GM12878 (cell line): ENCODE results near the gene LEMD2. TPM values are rescaled to one million over a fixed set of nuclear protein-coding genes. Genes with fewer than 3 reads are reported as not detected.
A peak's percentile ranks its signal among the peaks of the same experiment; 100 is the strongest.

Experiments used
- BACH1 ChIP-seq: fragments of 450-650 bp; IDR thresholded peaks from 2 replicates; pipeline ENCODE4 v1.6.1; 2017; ENCODE audit warnings: mild to moderate bottlenecking, borderline replicate concordance
- GABPA ChIP-seq: IDR thresholded peaks from 2 replicates; pipeline ENCODE4 v1.6.1; 2014; ENCODE audit warnings: antibody characterized with exemption, low read depth, mild to moderate bottlenecking, inconsistent platforms
- HDGF ChIP-seq: fragments of 450-650 bp; IDR thresholded peaks from 2 replicates; pipeline ENCODE4 v1.6.1; 2016; ENCODE audit warnings: antibody characterized with exemption
- IKZF1 ChIP-seq: fragments of 450-650 bp; conservative IDR thresholded peaks from 2 replicates; pipeline ENCODE4 v1.6.1; 2017; ENCODE audit warnings: antibody characterized with exemption, mild to moderate bottlenecking
- MXI1 ChIP-seq: fragments of 150-350 bp; IDR thresholded peaks from 2 replicates; pipeline ENCODE4 v1.6.1; 2011; ENCODE audit warnings: low read depth, mild to moderate bottlenecking, inconsistent platforms, low read length, improper control_type of control experiment
- NBN ChIP-seq: fragments of 450-650 bp; IDR thresholded peaks from 2 replicates; pipeline ENCODE4 v1.6.1; 2016
- POLR2AphosphoS5 ChIP-seq: IDR thresholded peaks from 2 replicates; pipeline ENCODE4 v1.6.1; 2011; ENCODE audit warnings: mild to moderate bottlenecking, low read length, inconsistent platforms
- RELA ChIP-seq: fragments of 450-650 bp; IDR thresholded peaks from 2 replicates; pipeline ENCODE4 v1.8.0; 2014; ENCODE audit warnings: borderline replicate concordance; ENCODE audit not compliant: partially characterized antibody
- RUNX3 ChIP-seq: IDR thresholded peaks from 2 replicates; pipeline ENCODE4 v1.6.1; 2012; ENCODE audit warnings: low read length, inconsistent platforms
- SMARCA5 ChIP-seq: fragments of 450-650 bp; IDR thresholded peaks from 2 replicates; pipeline ENCODE4 v1.6.1; 2017; ENCODE audit warnings: mild to moderate bottlenecking
- SUZ12 ChIP-seq: fragments of 200-600 bp; sonication (generic); IDR thresholded peaks from one replicate; pipeline ENCODE4 v1.6.1; 2018; ENCODE audit warnings: antibody characterized with exemption, mild to moderate bottlenecking; ENCODE audit not compliant: unreplicated experiment
- YBX1 ChIP-seq: fragments of 450-650 bp; IDR thresholded peaks from 2 replicates; pipeline ENCODE4 v1.6.1; 2016; ENCODE audit warnings: antibody characterized with exemption
- YY1 ChIP-seq: IDR thresholded peaks from 2 replicates; pipeline ENCODE4 v1.6.1; 2011; ENCODE audit warnings: low read depth, mild to moderate bottlenecking, low read length
- ZZZ3 ChIP-seq: IDR thresholded peaks from 2 replicates; pipeline ENCODE4 v1.6.1; 2011; ENCODE audit warnings: low read depth; ENCODE audit not compliant: control insufficient read depth, insufficient read length
- polyA plus RNA-seq, 11 experiments: library from polyadenylated mRNA; depleted of rRNA in 4 of 11; unstranded in 6 of 11; stranded (reverse) in 5 of 11; fragments of >200 nt; fragmentation: Nextera tagmentation in 4 of 11; fragmentation: Illumina TruSeq in 1 of 11; extraction: Ambion mirVana in 4 of 11; extraction: Trizol in 1 of 11; gene quantifications; 1 replicate in 1 of 11; 2 replicates in 10 of 11; pipeline versions ENCODE4 v1.2.1 to v1.2.3, GENCODE V29; 2011 to 2016; ENCODE audit warnings: inconsistent platforms in 2 of 11, missing spikeins in 2 of 11, low read depth in 1 of 11
- total RNA-seq, 4 experiments: library from RNA; depleted of rRNA in 3 of 4; stranded (reverse); fragments of >200 nt in 3 of 4; fragmentation: Illumina TruSeq in 1 of 4; extraction: Trizol in 1 of 4; gene quantifications; 2 replicates each; pipeline versions ENCODE4 v1.2.1 to v1.2.3, GENCODE V29; 2013 to 2021
- TF ChIP-seq, protein P1 (sequence below): fragments of 450-650 bp; formaldehyde crosslinking; IDR thresholded peaks from 2 replicates; pipeline ENCODE4 v1.4.0; 2022; ENCODE audit warnings: mild to moderate bottlenecking, moderate library complexity
- TF ChIP-seq, protein P2 (sequence below): fragments of 450-650 bp; formaldehyde crosslinking; IDR thresholded peaks from 2 replicates; pipeline ENCODE4 v1.5.0; 2022; ENCODE audit warnings: mild to moderate bottlenecking, missing genetic modification characterization
- TF ChIP-seq, protein P3 (sequence below): fragments of 450-650 bp; IDR thresholded peaks from 2 replicates; pipeline ENCODE4 v1.6.1; 2018; ENCODE audit warnings: borderline replicate concordance, mild to moderate bottlenecking; ENCODE audit not compliant: partially characterized antibody
- TF ChIP-seq, protein P4 (sequence below): fragments of 150-350 bp; IDR thresholded peaks from 2 replicates; pipeline ENCODE4 v1.6.1; 2014; ENCODE audit warnings: mild to moderate bottlenecking, low read depth, low read length

Gene LEMD2
- total and polyA plus RNA-seq, 10 of the 15 experiments (the other 5 are each of a cell fraction or from before 2014, with no cell fraction given): 0.45 to 47.1 (median 22.8) TPM

DNA sequence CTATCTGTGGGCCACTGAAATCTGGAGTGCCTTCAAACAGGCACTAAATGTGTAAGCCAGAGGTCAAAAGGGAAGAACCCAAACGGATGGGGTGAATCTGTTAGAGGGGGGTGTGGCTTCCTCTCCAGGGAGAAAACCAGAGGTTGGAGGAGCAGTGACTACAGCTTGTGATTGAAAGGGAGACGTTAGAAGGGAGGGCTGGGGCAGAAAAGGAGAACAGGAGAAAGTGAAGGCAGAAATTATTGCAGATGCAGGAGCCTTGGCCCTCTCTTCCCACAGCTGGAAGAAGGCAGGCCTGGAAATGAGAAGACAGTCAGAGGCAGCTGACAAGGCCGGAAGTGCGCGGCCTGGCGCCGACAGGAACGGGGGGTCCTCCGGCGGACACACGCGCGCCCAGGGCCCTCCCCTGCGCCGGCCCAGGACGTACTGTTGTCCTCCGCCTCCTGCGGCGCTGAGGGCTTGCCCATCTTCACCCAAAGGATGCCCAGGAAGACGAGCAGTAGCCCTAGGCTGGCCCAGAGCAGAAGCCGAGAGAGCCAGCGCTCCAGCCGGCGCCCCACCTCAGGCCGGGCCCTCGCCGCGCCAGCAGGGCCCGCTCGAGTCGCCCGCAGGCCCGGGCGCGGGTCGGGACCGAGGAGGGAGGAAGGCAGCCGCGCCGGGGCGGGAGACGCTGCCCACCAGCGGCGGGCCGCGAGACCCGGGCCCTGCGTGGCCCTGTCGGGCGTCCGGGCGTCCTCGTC lies 806 bp downstream of the LEMD2 start (continued):
- TF ChIP-seq, protein P1, sequence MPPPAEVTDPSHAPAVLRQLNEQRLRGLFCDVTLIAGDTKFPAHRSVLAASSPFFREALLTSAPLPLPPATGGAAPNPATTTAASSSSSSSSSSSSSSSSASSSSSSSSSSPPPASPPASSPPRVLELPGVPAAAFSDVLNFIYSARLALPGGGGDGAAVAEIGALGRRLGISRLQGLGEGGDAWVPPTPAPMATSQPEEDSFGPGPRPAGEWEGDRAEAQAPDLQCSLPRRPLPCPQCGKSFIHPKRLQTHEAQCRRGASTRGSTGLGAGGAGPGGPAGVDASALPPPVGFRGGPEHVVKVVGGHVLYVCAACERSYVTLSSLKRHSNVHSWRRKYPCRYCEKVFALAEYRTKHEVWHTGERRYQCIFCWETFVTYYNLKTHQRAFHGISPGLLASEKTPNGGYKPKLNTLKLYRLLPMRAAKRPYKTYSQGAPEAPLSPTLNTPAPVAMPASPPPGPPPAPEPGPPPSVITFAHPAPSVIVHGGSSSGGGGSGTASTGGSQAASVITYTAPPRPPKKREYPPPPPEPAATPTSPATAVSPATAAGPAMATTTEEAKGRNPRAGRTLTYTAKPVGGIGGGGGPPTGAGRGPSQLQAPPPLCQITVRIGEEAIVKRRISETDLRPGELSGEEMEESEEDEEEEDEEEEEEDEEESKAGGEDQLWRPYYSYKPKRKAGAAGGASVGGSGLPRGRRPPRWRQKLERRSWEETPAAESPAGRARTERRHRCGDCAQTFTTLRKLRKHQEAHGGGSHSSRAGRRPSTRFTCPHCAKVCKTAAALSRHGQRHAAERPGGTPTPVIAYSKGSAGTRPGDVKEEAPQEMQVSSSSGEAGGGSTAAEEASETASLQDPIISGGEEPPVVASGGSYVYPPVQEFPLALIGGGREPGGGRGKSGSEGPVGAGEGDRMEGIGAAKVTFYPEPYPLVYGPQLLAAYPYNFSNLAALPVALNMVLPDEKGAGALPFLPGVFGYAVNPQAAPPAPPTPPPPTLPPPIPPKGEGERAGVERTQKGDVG (CRISPR knock-in tag): no peak
- TF ChIP-seq ZZZ3 (no peak), RUNX3 (peak; percentile 68; the same call in 1 of the 2 replicates), NBN (peak; percentile 70; the same call in 1 of the 2 replicates), SUZ12 (no peak), MXI1 (peak; percentile 22; the same call in 1 of the 2 replicates), SMARCA5 (no peak), GABPA (peak; percentile 81), BACH1 (peak; percentile 10; the same call in 1 of the 2 replicates), POLR2AphosphoS5 (peak; percentile 18; the same call in 1 of the 2 replicates), YBX1 (no peak), YY1 (no peak), HDGF (peak; percentile 88), IKZF1 (no peak; the same call in 1 of the 2 replicates), RELA (peak; percentile 22)
- TF ChIP-seq, protein P2, sequence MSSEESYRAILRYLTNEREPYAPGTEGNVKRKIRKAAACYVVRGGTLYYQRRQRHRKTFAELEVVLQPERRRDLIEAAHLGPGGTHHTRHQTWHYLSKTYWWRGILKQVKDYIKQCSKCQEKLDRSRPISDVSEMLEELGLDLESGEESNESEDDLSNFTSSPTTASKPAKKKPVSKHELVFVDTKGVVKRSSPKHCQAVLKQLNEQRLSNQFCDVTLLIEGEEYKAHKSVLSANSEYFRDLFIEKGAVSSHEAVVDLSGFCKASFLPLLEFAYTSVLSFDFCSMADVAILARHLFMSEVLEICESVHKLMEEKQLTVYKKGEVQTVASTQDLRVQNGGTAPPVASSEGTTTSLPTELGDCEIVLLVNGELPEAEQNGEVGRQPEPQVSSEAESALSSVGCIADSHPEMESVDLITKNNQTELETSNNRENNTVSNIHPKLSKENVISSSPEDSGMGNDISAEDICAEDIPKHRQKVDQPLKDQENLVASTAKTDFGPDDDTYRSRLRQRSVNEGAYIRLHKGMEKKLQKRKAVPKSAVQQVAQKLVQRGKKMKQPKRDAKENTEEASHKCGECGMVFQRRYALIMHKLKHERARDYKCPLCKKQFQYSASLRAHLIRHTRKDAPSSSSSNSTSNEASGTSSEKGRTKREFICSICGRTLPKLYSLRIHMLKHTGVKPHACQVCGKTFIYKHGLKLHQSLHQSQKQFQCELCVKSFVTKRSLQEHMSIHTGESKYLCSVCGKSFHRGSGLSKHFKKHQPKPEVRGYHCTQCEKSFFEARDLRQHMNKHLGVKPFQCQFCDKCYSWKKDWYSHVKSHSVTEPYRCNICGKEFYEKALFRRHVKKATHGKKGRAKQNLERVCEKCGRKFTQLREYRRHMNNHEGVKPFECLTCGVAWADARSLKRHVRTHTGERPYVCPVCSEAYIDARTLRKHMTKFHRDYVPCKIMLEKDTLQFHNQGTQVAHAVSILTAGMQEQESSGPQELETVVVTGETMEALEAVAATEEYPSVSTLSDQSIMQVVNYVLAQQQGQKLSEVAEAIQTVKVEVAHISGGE (CRISPR knock-in tag): peak; percentile 54; the same call in 1 of the 2 replicates
- TF ChIP-seq, protein P3, sequence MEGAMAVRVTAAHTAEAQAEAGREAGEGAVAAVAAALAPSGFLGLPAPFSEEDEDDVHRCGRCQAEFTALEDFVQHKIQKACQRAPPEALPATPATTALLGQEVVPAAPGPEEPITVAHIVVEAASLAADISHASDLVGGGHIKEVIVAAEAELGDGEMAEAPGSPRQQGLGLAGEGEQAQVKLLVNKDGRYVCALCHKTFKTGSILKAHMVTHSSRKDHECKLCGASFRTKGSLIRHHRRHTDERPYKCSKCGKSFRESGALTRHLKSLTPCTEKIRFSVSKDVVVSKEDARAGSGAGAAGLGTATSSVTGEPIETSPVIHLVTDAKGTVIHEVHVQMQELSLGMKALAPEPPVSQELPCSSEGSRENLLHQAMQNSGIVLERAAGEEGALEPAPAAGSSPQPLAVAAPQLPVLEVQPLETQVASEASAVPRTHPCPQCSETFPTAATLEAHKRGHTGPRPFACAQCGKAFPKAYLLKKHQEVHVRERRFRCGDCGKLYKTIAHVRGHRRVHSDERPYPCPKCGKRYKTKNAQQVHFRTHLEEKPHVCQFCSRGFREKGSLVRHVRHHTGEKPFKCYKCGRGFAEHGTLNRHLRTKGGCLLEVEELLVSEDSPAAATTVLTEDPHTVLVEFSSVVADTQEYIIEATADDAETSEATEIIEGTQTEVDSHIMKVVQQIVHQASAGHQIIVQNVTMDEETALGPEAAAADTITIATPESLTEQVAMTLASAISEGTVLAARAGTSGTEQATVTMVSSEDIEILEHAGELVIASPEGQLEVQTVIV: peak; percentile 32
- TF ChIP-seq, protein P4, sequence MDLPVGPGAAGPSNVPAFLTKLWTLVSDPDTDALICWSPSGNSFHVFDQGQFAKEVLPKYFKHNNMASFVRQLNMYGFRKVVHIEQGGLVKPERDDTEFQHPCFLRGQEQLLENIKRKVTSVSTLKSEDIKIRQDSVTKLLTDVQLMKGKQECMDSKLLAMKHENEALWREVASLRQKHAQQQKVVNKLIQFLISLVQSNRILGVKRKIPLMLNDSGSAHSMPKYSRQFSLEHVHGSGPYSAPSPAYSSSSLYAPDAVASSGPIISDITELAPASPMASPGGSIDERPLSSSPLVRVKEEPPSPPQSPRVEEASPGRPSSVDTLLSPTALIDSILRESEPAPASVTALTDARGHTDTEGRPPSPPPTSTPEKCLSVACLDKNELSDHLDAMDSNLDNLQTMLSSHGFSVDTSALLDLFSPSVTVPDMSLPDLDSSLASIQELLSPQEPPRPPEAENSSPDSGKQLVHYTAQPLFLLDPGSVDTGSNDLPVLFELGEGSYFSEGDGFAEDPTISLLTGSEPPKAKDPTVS: no peak
